ENCODE data around the gene ARFGEF2. TPM values are rescaled to one million over a fixed set of nuclear protein-coding genes. Genes with fewer than 3 reads are reported as not detected.
A peak's percentile ranks its signal among the peaks of the same experiment; 100 is the strongest.

The ARFGEF2 gene
- total and polyA plus RNA-seq, 4 donors = 10.3 to 51.3 (median 16.6) TPM

- H3K9me3 ChIP-seq (ENCODE audit: control insufficient read depth in 4 of 4, low read length in 3 of 4) = no peaks in the 10 kb centered on the region
- H3K27me3 ChIP-seq (ENCODE audit: control insufficient read depth in 4 of 4, insufficient read depth in 4 of 4, low read length in 3 of 4) = no peaks in the 10 kb centered on the region
- no peak overlapping the region for H3K9ac ChIP-seq (ENCODE audit: low read depth in 1 of 2, low read length in 2 of 2)
- no peak overlapping the region for H3K4me3 ChIP-seq (ENCODE audit: low read depth in 1 of 3, low read length in 3 of 3)
- H3K36me3 ChIP-seq (ENCODE audit: control insufficient read depth in 4 of 4, insufficient read depth in 3 of 4, low read depth in 1 of 4, low read length in 3 of 4) = peaks cover 8 to 43% (median 19%) of the 10 kb centered on the region in 4 donors
- no peak for TF ChIP-seq EGR1 (IDR thresholded peaks at IDR 0.05; ENCODE audit: low read depth in 2 of 2)
- TF ChIP-seq FOXA1 (IDR thresholded peaks at IDR 0.05) = no peak
- TF ChIP-seq CTCF (IDR thresholded peaks at IDR 0.05; ENCODE audit: low read depth, low read length, missing input control) = no peak
- TF ChIP-seq YY1 (IDR thresholded peaks at IDR 0.05) = no peak
- no peak overlapping the region for H3K27ac ChIP-seq (ENCODE audit: low read depth in 1 of 2, low read length in 2 of 2)
- 85% methylated on average over 6 of the region's 6 CpGs for WGBS
- peaks cover 0 to 1% (median 0%) of the 10 kb centered on the region in 4 donors for H3K4me1 ChIP-seq (ENCODE audit: control insufficient read depth in 4 of 4, insufficient read depth in 4 of 4, low read length in 3 of 4)
- no peak for DNase-seq (ENCODE audit: low spot score)
Observed at GRCh38 chr20:48945840-48946514, 24.5 kb downstream of the ARFGEF2 start.

GRCh38 chr20:48948612-48949011, 27.1 kb downstream of the ARFGEF2 start:
- no peak for DNase-seq (ENCODE audit: low spot score)
- H3K9ac ChIP-seq (ENCODE audit: low read depth in 1 of 2, low read length in 2 of 2) = no peak overlapping the region
- no peaks in the 10 kb centered on the region for H3K9me3 ChIP-seq (ENCODE audit: control insufficient read depth in 4 of 4, low read length in 3 of 4)
- no peak for TF ChIP-seq CTCF (IDR thresholded peaks at IDR 0.05; ENCODE audit: low read depth, low read length, missing input control)
- no peak for TF ChIP-seq NR2F2 (IDR thresholded peaks at IDR 0.05)
- TF ChIP-seq EGR1 (IDR thresholded peaks at IDR 0.05; ENCODE audit: low read depth in 2 of 2) = no peak
- no peak for TF ChIP-seq RXRA (IDR thresholded peaks at IDR 0.05)
- no peak for TF ChIP-seq TAF1 (conservative IDR thresholded peaks at IDR 0.05)
- no peak for TF ChIP-seq YY1 (IDR thresholded peaks at IDR 0.05)
- no peak overlapping the region for H3K27ac ChIP-seq (ENCODE audit: low read depth in 1 of 2, low read length in 2 of 2)
- H3K27me3 ChIP-seq (ENCODE audit: control insufficient read depth in 4 of 4, insufficient read depth in 4 of 4, low read length in 3 of 4) = no peaks in the 10 kb centered on the region
- 95% methylated on average over 6 of the region's 6 CpGs for WGBS
- H3K36me3 ChIP-seq (ENCODE audit: control insufficient read depth in 4 of 4, insufficient read depth in 3 of 4, low read depth in 1 of 4, low read length in 3 of 4) = peaks cover 10 to 47% (median 27%) of the 10 kb centered on the region in 4 donors
- peaks cover 0 to 9% (median 5%) of the 10 kb centered on the region in 4 donors for H3K4me1 ChIP-seq (ENCODE audit: control insufficient read depth in 4 of 4, insufficient read depth in 4 of 4, low read length in 3 of 4)
- H3K4me3 ChIP-seq (ENCODE audit: low read depth in 1 of 3, low read length in 3 of 3) = no peak overlapping the region

- H3K9me3 ChIP-seq (ENCODE audit: control insufficient read depth in 4 of 4, low read length in 3 of 4) = no peaks in the 10 kb centered on the region
- TF ChIP-seq FOXA1 (IDR thresholded peaks at IDR 0.05) (no peak), ATF3 (IDR thresholded peaks at IDR 0.05) (no peak), RAD21 (IDR thresholded peaks at IDR 0.05) (peak in 1 of 2 donors; percentile 12), TAF1 (conservative IDR thresholded peaks at IDR 0.05) (no peak), FOXA2 (IDR thresholded peaks at IDR 0.05) (no peak)
- H3K27ac ChIP-seq (ENCODE audit: low read depth in 1 of 2, low read length in 2 of 2) = no peak overlapping the region
- H3K9ac ChIP-seq (ENCODE audit: low read depth in 1 of 2, low read length in 2 of 2) = no peak overlapping the region
- H3K4me1 ChIP-seq (ENCODE audit: control insufficient read depth in 4 of 4, insufficient read depth in 4 of 4, low read length in 3 of 4) = peaks cover 0 to 9% (median 5%) of the 10 kb centered on the region in 4 donors
- no peaks in the 10 kb centered on the region for H3K27me3 ChIP-seq (ENCODE audit: control insufficient read depth in 4 of 4, insufficient read depth in 4 of 4, low read length in 3 of 4)
- 81% methylated on average over 7 of the region's 7 CpGs for WGBS
- peaks cover 10 to 50% (median 32%) of the 10 kb centered on the region in 4 donors for H3K36me3 ChIP-seq (ENCODE audit: control insufficient read depth in 4 of 4, insufficient read depth in 3 of 4, low read depth in 1 of 4, low read length in 3 of 4)
- no peak overlapping the region for H3K4me3 ChIP-seq (ENCODE audit: low read depth in 1 of 3, low read length in 3 of 3)
- DNase-seq (ENCODE audit: low spot score) = no peak
Observed at GRCh38 chr20:48949304-48950170, 28.0 kb downstream of the ARFGEF2 start.
